Gastroesophageal sphincter (tissue), 3 donors: Measurements from ENCODE around the gene JAKMIP2.

Source experiments
- EP300 ChIP-seq: sonication (generic); formaldehyde crosslinking; IDR thresholded peaks from one replicate; pipeline ENCODE4 v1.6.1; 2017; ENCODE audit warnings: antibody characterized with exemption, mild to moderate bottlenecking
- POLR2A ChIP-seq, 2 donors: fragments of 450-650 bp; IDR thresholded peaks; one replicate each; pipeline ENCODE4 v1.6.1; 2017; ENCODE audit warnings: antibody characterized with exemption in 2 of 2, mild to moderate bottlenecking in 2 of 2, moderate library complexity in 1 of 2
- POLR2AphosphoS5 ChIP-seq: sonication (generic); formaldehyde crosslinking; IDR thresholded peaks from one replicate; pipeline ENCODE4 v1.6.1; 2017; ENCODE audit warnings: antibody characterized with exemption
- TF ChIP-seq, protein P1 (sequence below), 4 experiments: fragments of 200-600 bp in 2 of 4; fragments of 450-650 bp in 2 of 4; sonication (generic) in 1 of 4; IDR thresholded peaks; one replicate each; pipeline ENCODE4 v1.5.1; 2017 to 2019; ENCODE audit warnings: antibody characterized with exemption in 4 of 4, mild to moderate bottlenecking in 2 of 4, moderate library complexity in 2 of 4

- TF ChIP-seq, protein P1, sequence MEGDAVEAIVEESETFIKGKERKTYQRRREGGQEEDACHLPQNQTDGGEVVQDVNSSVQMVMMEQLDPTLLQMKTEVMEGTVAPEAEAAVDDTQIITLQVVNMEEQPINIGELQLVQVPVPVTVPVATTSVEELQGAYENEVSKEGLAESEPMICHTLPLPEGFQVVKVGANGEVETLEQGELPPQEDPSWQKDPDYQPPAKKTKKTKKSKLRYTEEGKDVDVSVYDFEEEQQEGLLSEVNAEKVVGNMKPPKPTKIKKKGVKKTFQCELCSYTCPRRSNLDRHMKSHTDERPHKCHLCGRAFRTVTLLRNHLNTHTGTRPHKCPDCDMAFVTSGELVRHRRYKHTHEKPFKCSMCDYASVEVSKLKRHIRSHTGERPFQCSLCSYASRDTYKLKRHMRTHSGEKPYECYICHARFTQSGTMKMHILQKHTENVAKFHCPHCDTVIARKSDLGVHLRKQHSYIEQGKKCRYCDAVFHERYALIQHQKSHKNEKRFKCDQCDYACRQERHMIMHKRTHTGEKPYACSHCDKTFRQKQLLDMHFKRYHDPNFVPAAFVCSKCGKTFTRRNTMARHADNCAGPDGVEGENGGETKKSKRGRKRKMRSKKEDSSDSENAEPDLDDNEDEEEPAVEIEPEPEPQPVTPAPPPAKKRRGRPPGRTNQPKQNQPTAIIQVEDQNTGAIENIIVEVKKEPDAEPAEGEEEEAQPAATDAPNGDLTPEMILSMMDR (IDR thresholded peaks at IDR 0.05): no peak
- no peak for TF ChIP-seq EP300
- TF ChIP-seq POLR2A (IDR thresholded peaks at IDR 0.05): no peak
- TF ChIP-seq POLR2AphosphoS5: no peak
These were observed 95.4 kb downstream of the JAKMIP2 start for GRCh38 chr5:147687118-147687517.
